Suprapubic skin (tissue), 3 donors: ENCODE data around the gene GALNT4.

Experiments
- CTCF ChIP-seq, 2 donors: fragments of 200-600 bp in 1 of 2; fragments of 450-650 bp in 1 of 2; sonication (generic) in 1 of 2; IDR thresholded peaks; one replicate each; pipeline ENCODE4 v1.5.1; 2016 to 2019; ENCODE audit warnings: antibody characterized with exemption in 2 of 2, mild to moderate bottlenecking in 1 of 2, moderate library complexity in 1 of 2
- EP300 ChIP-seq: sonication (generic); formaldehyde crosslinking; IDR thresholded peaks from one replicate; pipeline ENCODE4 v1.6.1; 2017; ENCODE audit warnings: antibody characterized with exemption
- POLR2A ChIP-seq, 2 donors: fragments of 450-650 bp; IDR thresholded peaks; one replicate each; pipeline ENCODE4 v1.6.1; 2017; ENCODE audit warnings: antibody characterized with exemption in 2 of 2, mild to moderate bottlenecking in 2 of 2, moderate library complexity in 2 of 2

- no peak for TF ChIP-seq CTCF (IDR thresholded peaks at IDR 0.05)
- TF ChIP-seq POLR2A (IDR thresholded peaks at IDR 0.05) = no peak
- TF ChIP-seq EP300 = no peak
Measured at GRCh38 chr12:89525305-89525823, 768 bp upstream of the GALNT4 start.
